Neural cell (in vitro differentiated cells): ENCODE results near the gene IDI1. TPM values are rescaled to one million over a fixed set of nuclear protein-coding genes. Genes with fewer than 3 reads are reported as not detected.

Source experiments
- H2AFZ ChIP-seq: fragments of 200-600, 300-800 bp; sonication (generic), shearing (Covaris generic); 2 replicates; pipeline ENCODE4 v1.6.0; 2014; ENCODE audit warnings: low read depth, mild to moderate bottlenecking, antibody characterized with exemption, low read length, moderate library complexity
- H3F3A ChIP-seq: fragments of 200-600 bp; shearing (Covaris generic); 2 replicates; pipeline ENCODE4 v1.6.1; 2016; ENCODE audit warnings: mild to moderate bottlenecking, moderate library complexity, mixed read lengths, antibody characterized with exemption, low read length; ENCODE audit not compliant: insufficient read depth, poor library complexity, severe bottlenecking
- H3K27ac ChIP-seq: fragments of 200-600, 300-800 bp; sonication (generic), shearing (Covaris generic); 2 replicates; pipeline ENCODE4 v1.5.1; 2014; ENCODE audit warnings: mild to moderate bottlenecking, low read length, moderate library complexity
- H3K27me3 ChIP-seq: fragments of 300-800, 200-600 bp; sonication (generic), shearing (Covaris generic); 2 replicates; pipeline ENCODE4 v1.6.0; 2014; ENCODE audit warnings: mild to moderate bottlenecking, low read depth, low read length, moderate library complexity; ENCODE audit not compliant: insufficient read depth
- H3K36me3 ChIP-seq: fragments of 300-800, 200-600 bp; sonication (generic), shearing (Covaris generic); 2 replicates; pipeline ENCODE4 v1.5.1; 2014; ENCODE audit warnings: mild to moderate bottlenecking, antibody characterized with exemption, low read length, moderate library complexity; ENCODE audit not compliant: insufficient read depth
- H3K4me2 ChIP-seq: fragments of 300-800, 200-600 bp; sonication (generic), shearing (Covaris generic); 2 replicates; pipeline ENCODE4 v1.6.0; 2014; ENCODE audit warnings: mild to moderate bottlenecking, low read length
- H3K4me3 ChIP-seq: fragments of 300-800, 200-600 bp; sonication (generic), shearing (Covaris generic); 2 replicates; pipeline ENCODE4 v1.5.1; 2014; ENCODE audit warnings: mild to moderate bottlenecking, low read length, moderate library complexity
- H3K79me2 ChIP-seq: fragments of 200-600 bp; shearing (Covaris generic); replicated peaks from 2 replicates; pipeline ENCODE4 v1.6.0; 2014; ENCODE audit warnings: mild to moderate bottlenecking, low read length, moderate library complexity; ENCODE audit not compliant: insufficient read depth
- H3K9ac ChIP-seq: fragments of 300-800, 200-600 bp; sonication (generic), shearing (Covaris generic); 2 replicates; pipeline ENCODE4 v1.6.1; 2016; ENCODE audit warnings: mild to moderate bottlenecking, low read length, mixed read lengths
- H3K9me2 ChIP-seq: fragments of 200-600 bp; shearing (Covaris generic); 2 replicates; pipeline ENCODE4 v1.6.1; 2016; ENCODE audit warnings: mild to moderate bottlenecking, low read length, mixed read lengths; ENCODE audit not compliant: insufficient read depth
- H3K9me3 ChIP-seq: fragments of 200-600, 300-800 bp; sonication (generic), shearing (Covaris generic); 2 replicates; pipeline ENCODE4 v1.6.1; 2016; ENCODE audit warnings: mild to moderate bottlenecking, mixed run types, low read length, moderate library complexity, mixed read lengths
- H4K20me1 ChIP-seq: fragments of 200-600 bp; shearing (Covaris generic); 2 replicates; pipeline ENCODE4 v1.6.1; 2016; ENCODE audit warnings: mild to moderate bottlenecking, mixed run types; ENCODE audit not compliant: insufficient read depth
- CTCF ChIP-seq: fragments of 450-650 bp; IDR thresholded peaks from 2 replicates; pipeline ENCODE4 v1.5.1; 2014; ENCODE audit warnings: antibody characterized with exemption, mild to moderate bottlenecking, moderate library complexity; ENCODE audit not compliant: poor library complexity, severe bottlenecking
- EP300 ChIP-seq: fragments of 450-650 bp; conservative IDR thresholded peaks from 2 replicates; pipeline ENCODE4 v1.6.1; 2014; ENCODE audit warnings: antibody characterized with exemption, mild to moderate bottlenecking, moderate library complexity; ENCODE audit not compliant: poor library complexity, severe bottlenecking
- EZH2 ChIP-seq: fragments of 200-600, 300-800 bp; shearing (Covaris generic), sonication (generic); IDR thresholded peaks from 2 replicates; pipeline ENCODE4 v1.6.1; 2014; ENCODE audit warnings: antibody characterized with exemption, low read length, borderline replicate concordance, mild to moderate bottlenecking; ENCODE audit not compliant: insufficient read depth, poor library complexity, severe bottlenecking
- MXI1 ChIP-seq: fragments of 450-650 bp; conservative IDR thresholded peaks from 2 replicates; pipeline ENCODE4 v1.6.1; 2014; ENCODE audit warnings: antibody characterized with exemption, mild to moderate bottlenecking; ENCODE audit not compliant: poor library complexity, severe bottlenecking
- POLR2AphosphoS5 ChIP-seq: IDR thresholded peaks from 2 replicates; pipeline ENCODE4 v1.6.1; 2012
- RAD21 ChIP-seq: fragments of 450-650 bp; conservative IDR thresholded peaks from 2 replicates; pipeline ENCODE4 v1.6.1; 2014; ENCODE audit warnings: antibody characterized with exemption, mild to moderate bottlenecking, moderate library complexity
- REST ChIP-seq: IDR thresholded peaks from 2 replicates; pipeline ENCODE4 v1.6.1; 2012; ENCODE audit warnings: borderline replicate concordance
- SMC3 ChIP-seq: fragments of 450-650 bp; conservative IDR thresholded peaks from 2 replicates; pipeline ENCODE4 v1.6.1; 2014; ENCODE audit warnings: antibody characterized with exemption, mild to moderate bottlenecking, moderate library complexity; ENCODE audit not compliant: poor library complexity
- TAF1 ChIP-seq: IDR thresholded peaks from 2 replicates; pipeline ENCODE4 v1.6.1; 2012; ENCODE audit warnings: low read depth
- polyA plus RNA-seq: library from polyadenylated mRNA; depleted of rRNA; stranded (reverse); fragments of >200 nt; gene quantifications from 2 replicates; pipeline ENCODE4 v1.2.3, GENCODE V29; 2014

Gene IDI1
- polyA plus RNA-seq, 1 donor from 2014 or later = 307 TPM

- Histone ChIP-seq H3K79me2 (peaks cover 40% of the 10 kb centered on the region), H3K9ac (no peak overlapping the region), H3K4me2 (no peak overlapping the region)
Measured at GRCh38 chr10:1061930-1062774, 13.2 kb upstream of the IDI1 start.

More at GRCh38 chr10:1061930-1062774, 13.2 kb upstream of the IDI1 start:
- no peaks in the 10 kb centered on the region for H3K27me3 ChIP-seq
- TF ChIP-seq EP300 = no peak
- no peak for TF ChIP-seq SMC3
- TF ChIP-seq TAF1 = no peak
- TF ChIP-seq RAD21 = no peak
- no peak for TF ChIP-seq MXI1
- TF ChIP-seq REST = no peak
- TF ChIP-seq CTCF = no peak
- no peak for TF ChIP-seq EZH2
- TF ChIP-seq POLR2AphosphoS5 = no peak
- no peaks in the 10 kb centered on the region for H3K9me3 ChIP-seq
- no peaks in the 10 kb centered on the region for H3F3A ChIP-seq
- no peak overlapping the region for H2AFZ ChIP-seq
- H3K27ac ChIP-seq = no peak overlapping the region
- no peak overlapping the region for H3K4me3 ChIP-seq
- no peaks in the 10 kb centered on the region for H3K9me2 ChIP-seq
- H3K36me3 ChIP-seq = no peaks in the 10 kb centered on the region
- H4K20me1 ChIP-seq = no peaks in the 10 kb centered on the region
